VCaP (cell line): ENCODE data around the gene CRB2.

Source experiments
- H3K27ac ChIP-seq: fragments of 450-650 bp; 2 replicates; pipeline ENCODE4 v1.5.1; 2017
- CTCF ChIP-seq: fragments of 450-650 bp; conservative IDR thresholded peaks from 2 replicates; pipeline ENCODE4 v1.5.1; 2017; ENCODE audit warnings: mild to moderate bottlenecking, moderate library complexity

CRB2 gene

GRCh38 chr9:123337971-123338370, 18.0 kb upstream of the CRB2 start:
- no peak for TF ChIP-seq CTCF
- no peak overlapping the region for H3K27ac ChIP-seq

- TF ChIP-seq CTCF, result no peak
- no peak overlapping the region for H3K27ac ChIP-seq
Measured at GRCh38 chr9:123338710-123339665, 17.0 kb upstream of the CRB2 start.

- no peak for TF ChIP-seq CTCF
- H3K27ac ChIP-seq, result no peak overlapping the region
Measured at GRCh38 chr9:123339666-123340510, 16.1 kb upstream of the CRB2 start.

GRCh38 chr9:123341816-123342215, 14.2 kb upstream of the CRB2 start:
- no peak for TF ChIP-seq CTCF
- H3K27ac ChIP-seq, result no peak overlapping the region

GRCh38 chr9:123342247-123342646, 13.8 kb upstream of the CRB2 start:
- TF ChIP-seq CTCF, result no peak

GRCh38 chr9:123343443-123344191, 12.4 kb upstream of the CRB2 start:
- TF ChIP-seq CTCF, result no peak
- no peak overlapping the region; the same call in 1 of the 2 replicates for H3K27ac ChIP-seq

More at GRCh38 chr9:123342247-123342646, 13.8 kb upstream of the CRB2 start:
- no peak overlapping the region for H3K27ac ChIP-seq
